GM12875 (cell line): Measurements from ENCODE around the gene RAB11FIP2.
"Not testable (repeated sequence)": the region's sequence is repeated elsewhere in the genome, so short reads cannot be mapped to it uniquely, and the experiment has no call there.

Experiments
- H3K4me3 ChIP-seq: one replicate; pipeline ENCODE4 v1.5.1; 2011; ENCODE audit warnings: low read depth, low read length, control low read depth
- CTCF ChIP-seq: IDR thresholded peaks from 2 replicates; pipeline ENCODE4 v1.5.1; 2011; ENCODE audit warnings: low read depth, mild to moderate bottlenecking, control low read depth, inconsistent platforms, low read length, moderate library complexity, borderline replicate concordance; ENCODE audit not compliant: insufficient read depth

Gene RAB11FIP2

GRCh38 chr10:118046395-118047156 lies at the start of gene RAB11FIP2:
TSS of gene RAB11FIP2 (minus strand) at chr10:118046941. CDS start at chr10:118046163, 778 bp downstream.
- H3K4me3 ChIP-seq, result peak within 1 kb of the TSS; percentile 91

GRCh38 chr10:118096022-118096421 lies 49.3 kb upstream of the RAB11FIP2 start:
- no peak overlapping the region for H3K4me3 ChIP-seq
- TF ChIP-seq CTCF, result no peak

More at GRCh38 chr10:118046395-118047156, at the start of gene RAB11FIP2:
- peak; percentile 17; the same call in 1 of the 2 replicates for TF ChIP-seq CTCF

- H3K4me3 ChIP-seq, result no peak overlapping the region
- no peak for TF ChIP-seq CTCF
Observed at GRCh38 chr10:118092209-118092608, 45.5 kb upstream of the RAB11FIP2 start.

GRCh38 chr10:118080817-118081216 lies 34.1 kb upstream of the RAB11FIP2 start:
- no peak overlapping the region for H3K4me3 ChIP-seq
- no peak for TF ChIP-seq CTCF

- TF ChIP-seq CTCF, result no peak
- H3K4me3 ChIP-seq, result no peak overlapping the region
Observed at GRCh38 chr10:118076705-118077104, 30.0 kb upstream of the RAB11FIP2 start.

GRCh38 chr10:118072840-118073239 lies 26.1 kb upstream of the RAB11FIP2 start:
- H3K4me3 ChIP-seq, result no peak overlapping the region
- TF ChIP-seq CTCF, result no peak

GRCh38 chr10:118067389-118067788 lies 20.6 kb upstream of the RAB11FIP2 start:
- H3K4me3 ChIP-seq, result not testable (repeated sequence)
